ENCODE data around the gene GATA2.

GATA2 gene

GRCh38 chr3:128472449-128473179 lies 20.4 kb downstream of the GATA2 start:
- no peak for DNase-seq

- DNase-seq = no peak
These were observed 21.3 kb downstream of the GATA2 start for GRCh38 chr3:128471720-128472119.

- no peak for DNase-seq
These were observed 21.9 kb downstream of the GATA2 start for GRCh38 chr3:128471110-128471509.

- no peak for DNase-seq
These were observed 22.7 kb downstream of the GATA2 start for GRCh38 chr3:128470134-128470899.

- DNase-seq = no peak
These were observed 23.4 kb downstream of the GATA2 start for GRCh38 chr3:128469556-128469955.

- no peak for DNase-seq
These were observed 24.0 kb downstream of the GATA2 start for GRCh38 chr3:128468791-128469527.

GRCh38 chr3:128468285-128468790 lies 24.7 kb downstream of the GATA2 start:
- DNase-seq = no peak

- no peak for DNase-seq
These were observed 26.0 kb downstream of the GATA2 start, which contains the start of gene DNAJB8 for GRCh38 chr3:128466840-128467541. Gene DNAJB8, minus strand, starts transcription at chr3:128466890. Its CDS starts 3,645 bp downstream, at chr3:128463245.

GRCh38 chr3:128464702-128465101 lies 28.3 kb downstream of the GATA2 start:
- DNase-seq = no peak

GRCh38 chr3:128464188-128464587 lies 28.8 kb downstream of the GATA2 start:
- DNase-seq = no peak

GRCh38 chr3:128463771-128464170 lies 29.2 kb downstream of the GATA2 start:
- no peak for DNase-seq

- no peak for DNase-seq
These were observed 29.6 kb downstream of the GATA2 start for GRCh38 chr3:128463354-128463753.

- no peak for DNase-seq
These were observed 30.1 kb downstream of the GATA2 start for GRCh38 chr3:128462931-128463330.

- DNase-seq = no peak
These were observed 30.6 kb downstream of the GATA2 start for GRCh38 chr3:128462341-128462910.

GRCh38 chr3:128461731-128462130 lies 31.3 kb downstream of the GATA2 start:
- DNase-seq = no peak

GRCh38 chr3:128459461-128459820 lies 33.6 kb downstream of the GATA2 start:
- no peak for DNase-seq

GRCh38 chr3:128458746-128459460 lies 34.1 kb downstream of the GATA2 start:
- no peak for DNase-seq

- no peak for DNase-seq
These were observed 35.1 kb downstream of the GATA2 start for GRCh38 chr3:128457937-128458336.

GRCh38 chr3:128456776-128457715 lies 36.0 kb downstream of the GATA2 start:
- no peak for DNase-seq
